HCT116 (cell line): Measurements from ENCODE around the gene MTMR1. TPM values are rescaled to one million over a fixed set of nuclear protein-coding genes. Genes with fewer than 3 reads are reported as not detected.

ENCODE experiments used
- ATAC-seq: fragments of 200-7000 bp; cut with Tn5 transposase; 2 replicates; pipeline ENCODE4 v1.9.1; 2020; ENCODE audit warnings: mild to moderate bottlenecking, moderate library complexity
- BruUV-seq: library from RNA; stranded (reverse); fragments of 400-500 nt; replicated peaks from 2 replicates; lab custom pipeline; 2021; lab: Mats Ljungman, UMichigan
- CTCF ChIA-PET: fragments of 300-600 bp; sonication (Branson Sonifier 250); formaldehyde crosslinking; loops from one replicate; lab custom pipeline; 2021; ENCODE audit warnings: antibody characterized with exemption; lab: Charles Lee
- POLR2A ChIA-PET: fragments of 300-600, 350-600 bp; sonication (Branson Sonifier 250); formaldehyde crosslinking; loops from one replicate; lab custom pipeline; 2021; ENCODE audit warnings: antibody characterized with exemption; lab: Charles Lee
- RAD21 ChIA-PET, 2 experiments: fragments of 300-600 bp; sonication (Branson Sonifier 250); formaldehyde crosslinking; loops; one replicate each; lab custom pipeline; 2023; ENCODE audit warnings: low total read pairs in 2 of 2; ENCODE audit not compliant: uncharacterized antibody in 2 of 2, unreplicated experiment in 2 of 2, low non-redundant PET in 1 of 2; lab: Charles Lee
- DNase-seq: peaks from one replicate; pipeline ENCODE4 v3.0.0-alpha.2; 2010; ENCODE audit warnings: low read depth, low spot score
- H2AFZ ChIP-seq: fragments of 200-600 bp; shearing (Covaris generic), sonication (generic); 2 replicates; pipeline ENCODE4 v1.6.1; 2017; ENCODE audit warnings: low read depth, mixed run types, mixed read lengths, antibody characterized with exemption, low read length; ENCODE audit not compliant: poor library complexity, severe bottlenecking
- H3K27ac ChIP-seq: 2 replicates; pipeline ENCODE4 v1.5.1; 2012; ENCODE audit warnings: low read depth, low read length
- H3K27me3 ChIP-seq: fragments of 200-600 bp; sonication (generic); 2 replicates; pipeline ENCODE4 v1.6.1; 2016; ENCODE audit warnings: mixed run types, low read length, mixed read lengths; ENCODE audit not compliant: insufficient read depth
- H3K36me3 ChIP-seq, 2 experiments: fragments of 200-500 bp in 1 of 2; fragments of 200-600 bp in 1 of 2; sonication (Bioruptor generic) in 1 of 2; sonication (generic) in 1 of 2; 2 replicates each; pipeline versions ENCODE4 v1.5.1 to v1.6.1; 2014 to 2016; ENCODE audit warnings: low read length in 2 of 2, inconsistent platforms in 1 of 2, mixed read lengths in 1 of 2, mixed run types in 1 of 2; ENCODE audit not compliant: insufficient read depth in 2 of 2, control insufficient read depth in 1 of 2
- H3K4me1 ChIP-seq, 2 experiments: fragments of 200-600 bp in 1 of 2; sonication (generic) in 1 of 2; 2 replicates each; pipeline versions ENCODE4 v1.5.1 to v1.6.1; 2012 to 2017; ENCODE audit warnings: low read length in 2 of 2, inconsistent platforms in 1 of 2, mild to moderate bottlenecking in 1 of 2, mixed read lengths in 1 of 2, mixed run types in 1 of 2, moderate library complexity in 1 of 2; ENCODE audit not compliant: insufficient read depth in 2 of 2, control insufficient read depth in 1 of 2
- H3K4me2 ChIP-seq: fragments of 200-600 bp; sonication (generic); 2 replicates; pipeline ENCODE4 v1.6.1; 2017; ENCODE audit warnings: mixed run types, low read length, mixed read lengths
- H3K4me3 ChIP-seq, 2 experiments: fragments of 200-600 bp in 1 of 2; sonication (generic) in 1 of 2; replicated peaks in 1 of 2; 2 replicates each; pipeline ENCODE4 v1.5.1; 2011 to 2016; ENCODE audit warnings: low read length in 2 of 2, control low read depth in 1 of 2, low read depth in 1 of 2, mild to moderate bottlenecking in 1 of 2, mixed read lengths in 1 of 2, mixed run types in 1 of 2
- H3K79me2 ChIP-seq: fragments of 200-600 bp; sonication (generic); 2 replicates; pipeline ENCODE4 v1.6.1; 2017; ENCODE audit warnings: mild to moderate bottlenecking, mixed run types, low read length, moderate library complexity, mixed read lengths; ENCODE audit not compliant: insufficient read depth
- H3K9ac ChIP-seq: fragments of 200-600 bp; sonication (generic); 2 replicates; pipeline ENCODE4 v1.6.1; 2016; ENCODE audit warnings: low read length, mixed read lengths
- H3K9me2 ChIP-seq: fragments of 200-600 bp; sonication (generic), shearing (Covaris generic); 2 replicates; pipeline ENCODE4 v1.6.1; 2017; ENCODE audit warnings: mixed run types, mild to moderate bottlenecking, moderate library complexity; ENCODE audit not compliant: insufficient read depth
- H3K9me3 ChIP-seq, 2 experiments: fragments of 200-500 bp in 1 of 2; fragments of 200-600 bp in 1 of 2; sonication (Bioruptor generic) in 1 of 2; sonication (generic) in 1 of 2; 2 replicates each; pipeline ENCODE4 v1.6.1; 2014 to 2017; ENCODE audit warnings: low read length in 2 of 2, mixed read lengths in 2 of 2, inconsistent platforms in 1 of 2, low read depth in 1 of 2, mild to moderate bottlenecking in 1 of 2, mixed run types in 1 of 2, moderate library complexity in 1 of 2; ENCODE audit not compliant: control insufficient read depth in 1 of 2, insufficient read depth in 1 of 2
- H4K20me1 ChIP-seq: fragments of 200-600 bp; sonication (generic), shearing (Covaris generic); 2 replicates; pipeline ENCODE4 v1.6.1; 2017; ENCODE audit warnings: mixed run types, mild to moderate bottlenecking, moderate library complexity; ENCODE audit not compliant: insufficient read depth
- CBX3 ChIP-seq: IDR thresholded peaks from 2 replicates; pipeline ENCODE4 v1.6.1; 2012; ENCODE audit warnings: low read depth
- EZH2phosphoT487 ChIP-seq: fragments of 200-600 bp; IDR thresholded peaks from 2 replicates; pipeline ENCODE4 v1.6.1; 2018; ENCODE audit warnings: antibody characterized with exemption, borderline replicate concordance
- JUND ChIP-seq: IDR thresholded peaks from 2 replicates; pipeline ENCODE4 v1.6.1; 2012
- POLR2A ChIP-seq: IDR thresholded peaks from 2 replicates; pipeline ENCODE4 v1.7.0; 2011; ENCODE audit warnings: borderline replicate concordance; ENCODE audit not compliant: insufficient read depth, insufficient read length; ENCODE audit errors: extremely low read depth
- POLR2AphosphoS5 ChIP-seq: IDR thresholded peaks from 2 replicates; pipeline ENCODE4 v1.6.1; 2011; ENCODE audit warnings: mild to moderate bottlenecking, low read depth, low read length, moderate library complexity
- RAD21 ChIP-seq: IDR thresholded peaks from 2 replicates; pipeline ENCODE4 v1.6.1; 2012; ENCODE audit warnings: low read depth, mild to moderate bottlenecking
- SIN3A ChIP-seq: IDR thresholded peaks from 2 replicates; pipeline ENCODE4 v1.6.1; 2012; ENCODE audit warnings: low read depth
- SP1 ChIP-seq: IDR thresholded peaks from 2 replicates; pipeline ENCODE4 v1.6.1; 2012; ENCODE audit warnings: low read depth
- SRF ChIP-seq: IDR thresholded peaks from 2 replicates; pipeline ENCODE4 v1.6.1; 2012; ENCODE audit warnings: low read depth
- YY1 ChIP-seq: IDR thresholded peaks from 2 replicates; pipeline ENCODE4 v1.6.1; 2011; ENCODE audit warnings: low read length, low read depth, moderate library complexity, mild to moderate bottlenecking; ENCODE audit not compliant: insufficient replicate concordance; ENCODE audit errors: extremely low read depth
- ZNF274 ChIP-seq: fragments of 200-500 bp; sonication (Bioruptor generic); IDR thresholded peaks from 2 replicates; pipeline ENCODE4 v1.6.1; 2014; ENCODE audit warnings: mild to moderate bottlenecking, low read depth, low read length, inconsistent platforms
- intact Hi-C: fragments of 100-400 bp; cut with micrococcal nuclease; formaldehyde crosslinking; loops from 2 replicates; pipeline ENCODE4 v1.10.0; 2022
- total RNA-seq: library from RNA; stranded (reverse); gene quantifications from one replicate; pipeline ENCODE4 v1.2.1, GENCODE V29; 2021; ENCODE audit not compliant: unreplicated experiment
- TF ChIP-seq, protein P1 (sequence below): IDR thresholded peaks from 2 replicates; pipeline ENCODE4 v1.6.1; 2012
- TF ChIP-seq, protein P2 (sequence below): IDR thresholded peaks from 2 replicates; pipeline ENCODE4 v1.6.1; 2012; ENCODE audit warnings: low read depth
- TF ChIP-seq, protein P3 (sequence below): IDR thresholded peaks from 2 replicates; pipeline ENCODE4 v1.6.1; 2012

Gene MTMR1
- total RNA-seq, 1 experiment from 2014 or later: 20.0 TPM

DNA sequence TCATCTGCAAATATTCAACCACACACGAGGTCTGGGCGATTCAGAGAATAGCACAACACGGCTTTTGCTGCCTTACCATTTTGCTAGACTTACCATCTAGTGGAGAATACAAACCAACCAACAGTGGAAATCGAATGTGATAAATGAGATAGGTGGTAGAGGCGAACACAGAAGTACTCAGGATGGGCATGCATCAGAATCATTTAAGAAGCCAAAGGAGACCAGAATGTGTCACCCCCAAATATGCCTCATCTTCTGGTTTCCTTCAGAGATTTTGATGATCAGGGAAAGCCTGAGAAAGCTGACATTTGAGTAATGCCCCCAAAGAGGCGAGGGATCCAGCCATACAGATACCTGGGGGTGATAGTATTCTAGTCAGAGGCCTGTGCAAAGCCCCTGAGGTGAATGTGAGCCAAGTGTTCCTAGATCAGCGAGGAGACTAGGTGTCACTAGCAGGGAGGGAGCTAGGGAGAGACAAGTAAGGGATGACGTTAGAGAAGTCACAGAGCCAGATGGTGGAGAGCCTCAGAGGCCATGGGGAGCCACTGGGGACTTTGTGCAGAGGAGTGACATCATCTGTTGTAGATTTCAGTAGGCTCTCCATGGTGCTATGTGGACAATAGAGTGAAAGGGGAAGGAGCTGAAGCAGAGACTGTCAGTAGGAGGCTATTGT lies 1.7 kb downstream of the MTMR1 start (continued):
- TF ChIP-seq, protein P1, sequence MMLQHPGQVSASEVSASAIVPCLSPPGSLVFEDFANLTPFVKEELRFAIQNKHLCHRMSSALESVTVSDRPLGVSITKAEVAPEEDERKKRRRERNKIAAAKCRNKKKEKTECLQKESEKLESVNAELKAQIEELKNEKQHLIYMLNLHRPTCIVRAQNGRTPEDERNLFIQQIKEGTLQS: no peak
- TF ChIP-seq YY1 (no peak), POLR2AphosphoS5 (no peak), SIN3A (no peak), ZNF274 (no peak), SP1 (no peak), CBX3 (no peak)
- TF ChIP-seq, protein P2, sequence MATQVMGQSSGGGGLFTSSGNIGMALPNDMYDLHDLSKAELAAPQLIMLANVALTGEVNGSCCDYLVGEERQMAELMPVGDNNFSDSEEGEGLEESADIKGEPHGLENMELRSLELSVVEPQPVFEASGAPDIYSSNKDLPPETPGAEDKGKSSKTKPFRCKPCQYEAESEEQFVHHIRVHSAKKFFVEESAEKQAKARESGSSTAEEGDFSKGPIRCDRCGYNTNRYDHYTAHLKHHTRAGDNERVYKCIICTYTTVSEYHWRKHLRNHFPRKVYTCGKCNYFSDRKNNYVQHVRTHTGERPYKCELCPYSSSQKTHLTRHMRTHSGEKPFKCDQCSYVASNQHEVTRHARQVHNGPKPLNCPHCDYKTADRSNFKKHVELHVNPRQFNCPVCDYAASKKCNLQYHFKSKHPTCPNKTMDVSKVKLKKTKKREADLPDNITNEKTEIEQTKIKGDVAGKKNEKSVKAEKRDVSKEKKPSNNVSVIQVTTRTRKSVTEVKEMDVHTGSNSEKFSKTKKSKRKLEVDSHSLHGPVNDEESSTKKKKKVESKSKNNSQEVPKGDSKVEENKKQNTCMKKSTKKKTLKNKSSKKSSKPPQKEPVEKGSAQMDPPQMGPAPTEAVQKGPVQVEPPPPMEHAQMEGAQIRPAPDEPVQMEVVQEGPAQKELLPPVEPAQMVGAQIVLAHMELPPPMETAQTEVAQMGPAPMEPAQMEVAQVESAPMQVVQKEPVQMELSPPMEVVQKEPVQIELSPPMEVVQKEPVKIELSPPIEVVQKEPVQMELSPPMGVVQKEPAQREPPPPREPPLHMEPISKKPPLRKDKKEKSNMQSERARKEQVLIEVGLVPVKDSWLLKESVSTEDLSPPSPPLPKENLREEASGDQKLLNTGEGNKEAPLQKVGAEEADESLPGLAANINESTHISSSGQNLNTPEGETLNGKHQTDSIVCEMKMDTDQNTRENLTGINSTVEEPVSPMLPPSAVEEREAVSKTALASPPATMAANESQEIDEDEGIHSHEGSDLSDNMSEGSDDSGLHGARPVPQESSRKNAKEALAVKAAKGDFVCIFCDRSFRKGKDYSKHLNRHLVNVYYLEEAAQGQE: no peak
- TF ChIP-seq, all 23 proteins: peak for 0

DNA sequence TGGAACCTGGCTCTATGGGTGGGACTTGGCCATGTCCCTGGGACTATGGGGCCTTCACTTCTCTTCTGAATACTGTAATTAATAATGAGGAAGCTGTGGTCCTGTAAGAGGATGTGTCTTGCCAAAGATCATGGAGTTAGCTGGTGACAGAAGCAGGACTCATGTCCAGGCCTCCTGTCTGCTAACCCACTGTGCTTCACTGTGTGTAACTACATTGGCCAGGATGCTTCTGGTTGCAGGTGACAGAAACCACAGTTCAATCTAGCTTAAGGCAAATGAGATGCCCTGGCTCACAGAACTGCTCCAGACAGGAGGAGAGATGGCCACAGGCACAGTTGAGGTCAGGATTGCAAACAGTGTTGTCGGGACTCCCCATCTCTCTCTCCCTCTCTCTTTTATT lies 3.1 kb downstream of the MTMR1 start:
- TF ChIP-seq ZNF274: no peak
- TF ChIP-seq, protein P3, sequence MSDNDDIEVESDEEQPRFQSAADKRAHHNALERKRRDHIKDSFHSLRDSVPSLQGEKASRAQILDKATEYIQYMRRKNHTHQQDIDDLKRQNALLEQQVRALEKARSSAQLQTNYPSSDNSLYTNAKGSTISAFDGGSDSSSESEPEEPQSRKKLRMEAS: no peak
- no peak for TF ChIP-seq RAD21
- no peak for TF ChIP-seq CBX3
- no peak for TF ChIP-seq JUND
- TF ChIP-seq YY1: no peak
- no peak for TF ChIP-seq EZH2phosphoT487
- no peak for TF ChIP-seq POLR2A
- TF ChIP-seq SIN3A: no peak
- no peak for TF ChIP-seq SRF
- Histone ChIP-seq H3K9ac (no peak overlapping the region), H4K20me1 (no peaks in the 10 kb centered on the region), H3K9me2 (no peaks in the 10 kb centered on the region), H3K36me3 (no peaks in the 10 kb centered on the region), H2AFZ (no peak overlapping the region), H3K79me2 (peaks cover 38% of the 10 kb centered on the region), H3K9me3 (no peaks in the 10 kb centered on the region), H3K27me3 (no peaks in the 10 kb centered on the region), H3K4me2 (no peak overlapping the region), H3K27ac (no peak overlapping the region), H3K4me1 (peaks cover 7 to 19% of the 10 kb centered on the region in 2 experiments; a peak in 3 of 4 replicates), H3K4me3 (no peak overlapping the region)
- BruUV-seq: no TSS peak
- intact Hi-C loops: no loop called here
- DNase-seq: no peak
- POLR2A ChIA-PET: no interaction called here
- ATAC-seq: no peak
- RAD21 ChIA-PET: no interaction called here
- CTCF ChIA-PET: no interaction called here
